H9 (cell line): ENCODE measurements around the gene TBC1D24. TPM values are rescaled to one million over a fixed set of nuclear protein-coding genes. Genes with fewer than 3 reads are reported as not detected.

Experiments
- DNase-seq: peaks from one replicate; pipeline ENCODE4 v3.0.0-alpha.2; 2017
- H2AFZ ChIP-seq: one replicate; pipeline ENCODE4 v1.6.1; 2013; ENCODE audit warnings: mild to moderate bottlenecking, low read length, control low read depth, moderate library complexity
- H2AK5ac ChIP-seq: 2 replicates; pipeline ENCODE4 v1.6.1; 2013; ENCODE audit warnings: low read length, control low read depth, mixed read lengths; ENCODE audit not compliant: insufficient read length
- H2BK120ac ChIP-seq: one replicate; pipeline ENCODE4 v1.6.1; 2013; ENCODE audit warnings: low read depth, mild to moderate bottlenecking, low read length, control low read depth, inconsistent platforms; ENCODE audit not compliant: poor library complexity, severe bottlenecking
- H2BK12ac ChIP-seq: 2 replicates; pipeline ENCODE4 v1.6.1; 2013; ENCODE audit warnings: low read length, control low read depth, mixed read lengths, low read depth; ENCODE audit not compliant: insufficient read length
- H2BK15ac ChIP-seq: 2 replicates; pipeline ENCODE4 v1.6.1; 2013; ENCODE audit warnings: low read depth, low read length, control low read depth
- H2BK20ac ChIP-seq: one replicate; pipeline ENCODE4 v1.6.1; 2013; ENCODE audit warnings: low read depth, mild to moderate bottlenecking, low read length, control low read depth, inconsistent platforms; ENCODE audit not compliant: poor library complexity, severe bottlenecking
- H2BK5ac ChIP-seq: 2 replicates; pipeline ENCODE4 v1.6.1; 2013; ENCODE audit warnings: low read length, control low read depth, mixed read lengths; ENCODE audit not compliant: insufficient read length
- H3K14ac ChIP-seq: 2 replicates; pipeline ENCODE4 v1.6.1; 2013; ENCODE audit warnings: low read length, control low read depth; ENCODE audit not compliant: insufficient read depth
- H3K18ac ChIP-seq: 2 replicates; pipeline ENCODE4 v1.6.1; 2013; ENCODE audit warnings: low read depth, mild to moderate bottlenecking, mixed read lengths, low read length, control low read depth; ENCODE audit not compliant: insufficient read length
- H3K23ac ChIP-seq: 2 replicates; pipeline ENCODE4 v1.6.1; 2013; ENCODE audit warnings: low read length, control low read depth, mixed read lengths, low read depth; ENCODE audit not compliant: insufficient read length
- H3K23me2 ChIP-seq: 2 replicates; pipeline ENCODE4 v1.6.1; 2013; ENCODE audit warnings: low read depth, mild to moderate bottlenecking, mixed read lengths, low read length, control low read depth; ENCODE audit not compliant: insufficient read length, poor library complexity, severe bottlenecking
- H3K27ac ChIP-seq: 2 replicates; pipeline ENCODE4 v1.5.1; 2013; ENCODE audit warnings: low read length, control low read depth, mixed read lengths, low read depth; ENCODE audit not compliant: insufficient read length
- H3K27me3 ChIP-seq: 2 replicates; pipeline ENCODE4 v1.6.1; 2013; ENCODE audit warnings: low read length, control low read depth, inconsistent platforms; ENCODE audit not compliant: insufficient read depth
- H3K4ac ChIP-seq: 2 replicates; pipeline ENCODE4 v1.6.1; 2013; ENCODE audit warnings: low read depth, mild to moderate bottlenecking, control low read depth, inconsistent platforms, low read length, moderate library complexity
- H3K4me1 ChIP-seq: 2 replicates; pipeline ENCODE4 v1.6.1; 2013; ENCODE audit warnings: low read length, control low read depth, inconsistent platforms; ENCODE audit not compliant: insufficient read depth
- H3K4me2 ChIP-seq: 2 replicates; pipeline ENCODE4 v1.6.1; 2013; ENCODE audit warnings: low read length, control low read depth, mixed read lengths; ENCODE audit not compliant: insufficient read length, insufficient read depth
- H3K56ac ChIP-seq: 2 replicates; pipeline ENCODE4 v1.6.1; 2013; ENCODE audit warnings: low read depth, mild to moderate bottlenecking, mixed read lengths, low read length, control low read depth; ENCODE audit not compliant: insufficient read length
- H3K79me1 ChIP-seq: 2 replicates; pipeline ENCODE4 v1.6.1; 2013; ENCODE audit warnings: low read depth, mild to moderate bottlenecking, moderate library complexity, low read length, control low read depth, inconsistent platforms; ENCODE audit not compliant: insufficient read depth, poor library complexity, severe bottlenecking
- H3K79me2 ChIP-seq: 2 replicates; pipeline ENCODE4 v1.6.1; 2013; ENCODE audit warnings: low read length, control low read depth, inconsistent platforms; ENCODE audit not compliant: insufficient read depth
- H3K9ac ChIP-seq: 2 replicates; pipeline ENCODE4 v1.6.1; 2013; ENCODE audit warnings: low read length, control low read depth, mixed read lengths; ENCODE audit not compliant: insufficient read length; ENCODE audit errors: extremely low read depth
- H3K9me3 ChIP-seq: one replicate; pipeline ENCODE4 v1.6.1; 2013; ENCODE audit warnings: low read depth, low read length, inconsistent platforms; ENCODE audit not compliant: control insufficient read depth
- H3T11ph ChIP-seq: one replicate; pipeline ENCODE4 v1.6.1; 2013; ENCODE audit warnings: mild to moderate bottlenecking, low read length, control low read depth, inconsistent platforms
- H4K20me1 ChIP-seq: one replicate; pipeline ENCODE4 v1.6.1; 2013; ENCODE audit not compliant: control insufficient read depth, insufficient read length, insufficient read depth
- H4K5ac ChIP-seq: 2 replicates; pipeline ENCODE4 v1.6.1; 2013; ENCODE audit warnings: low read depth, mild to moderate bottlenecking, mixed read lengths, low read length, control low read depth; ENCODE audit not compliant: insufficient read length
- H4K8ac ChIP-seq: replicated peaks from 2 replicates; pipeline ENCODE4 v1.6.1; 2013; ENCODE audit warnings: low read length, control low read depth, mixed read lengths, low read depth; ENCODE audit not compliant: insufficient read length
- H4K91ac ChIP-seq: 2 replicates; pipeline ENCODE4 v1.6.1; 2013; ENCODE audit warnings: low read depth, mild to moderate bottlenecking, moderate library complexity, mixed read lengths, low read length, control low read depth; ENCODE audit not compliant: insufficient read length
- H3K27ac Mint-ChIP-seq, 3 experiments: 2 replicates in 2 of 3; 3 replicates in 1 of 3; pipeline ENCODE4 v1.8.0; 2020 to 2021; ENCODE audit warnings: mixed read lengths in 3 of 3, mild to moderate bottlenecking in 1 of 3, moderate library complexity in 1 of 3
- H3K27me3 Mint-ChIP-seq: 2 replicates; pipeline ENCODE4 v1.8.0; 2021; ENCODE audit warnings: low read depth, mild to moderate bottlenecking, moderate library complexity, mixed read lengths
- H3K36me3 Mint-ChIP-seq, 3 experiments: 2 replicates in 2 of 3; 3 replicates in 1 of 3; pipeline ENCODE4 v1.8.0; 2020 to 2021; ENCODE audit warnings: low read depth in 3 of 3, mixed read lengths in 3 of 3; ENCODE audit not compliant: insufficient read depth in 1 of 3
- H3K4me1 Mint-ChIP-seq, 2 experiments: 2 replicates each; pipeline ENCODE4 v1.8.0; 2020; ENCODE audit warnings: mixed read lengths in 2 of 2
- H3K4me3 Mint-ChIP-seq, 2 experiments: 2 replicates in 1 of 2; 3 replicates in 1 of 2; pipeline ENCODE4 v1.8.0; 2020 to 2021; ENCODE audit warnings: mild to moderate bottlenecking in 2 of 2, mixed read lengths in 2 of 2, moderate library complexity in 1 of 2
- H3K9me3 Mint-ChIP-seq, 2 experiments: 2 replicates in 1 of 2; 3 replicates in 1 of 2; pipeline ENCODE4 v1.8.0; 2020; ENCODE audit warnings: mild to moderate bottlenecking in 2 of 2, mixed read lengths in 2 of 2, moderate library complexity in 1 of 2
- CTCF ChIP-seq: fragments of 200-600 bp; sonication (generic); conservative IDR thresholded peaks from 3 replicates; pipeline ENCODE4 v1.8.0; 2021; ENCODE audit warnings: antibody characterized with exemption, mild to moderate bottlenecking
- WGBS: extraction: QIAGEN DNeasy Blood & Tissue Kit; methylation state at CpG from one replicate; pipeline ENCODE4 v1.1.7; 2013; ENCODE audit warnings: missing lambda C conversion rate, low lambda C conversion rate, mixed read lengths; ENCODE audit not compliant: insufficient read length; ENCODE audit errors: extremely low coverage; 5-methylcytosine and 5-hydroxymethylcytosine counted together
- total RNA-seq: library from RNA; stranded (reverse); gene quantifications from 2 replicates; pipeline ENCODE4 v1.2.1, GENCODE V29; 2021

TBC1D24 gene
- total RNA-seq, 1 experiment from 2014 or later: 19.0 TPM

GRCh38 chr16:2498531-2499253, 23.8 kb downstream of the TBC1D24 start:
- no peaks in the 10 kb centered on the region for H4K20me1 ChIP-seq
- H3K27ac ChIP-seq: no peak overlapping the region
- H3K56ac ChIP-seq: no peak overlapping the region
- Mint-ChIP-seq H3K27ac (no peak overlapping the region), H3K9me3 (no peaks in the 10 kb centered on the region), H3K27me3 (no peaks in the 10 kb centered on the region), H3K4me3 (no peak overlapping the region), H3K4me1 (peaks cover 3 to 5% of the 10 kb centered on the region in 2 experiments), H3K36me3 (peaks cover 0 to 18% (median 4%) of the 10 kb centered on the region in 3 experiments; a peak in 4 of 7 replicates)
- no peak overlapping the region for H2BK12ac ChIP-seq
- H3K18ac ChIP-seq: no peak overlapping the region
- H2BK20ac ChIP-seq: no peak overlapping the region
- no CpG with 5 or more reads among the region's 15 CpGs for WGBS
- H3K79me1 ChIP-seq: no peaks in the 10 kb centered on the region
- no peaks in the 10 kb centered on the region for H3K79me2 ChIP-seq
- H2AFZ ChIP-seq: no peak overlapping the region
- H3K9ac ChIP-seq: no peak overlapping the region
- no peaks in the 10 kb centered on the region for H3K27me3 ChIP-seq
- no peak overlapping the region for H4K5ac ChIP-seq
- H3K14ac ChIP-seq: no peak overlapping the region
- H2BK120ac ChIP-seq: no peak overlapping the region
- no peak overlapping the region for H4K91ac ChIP-seq
- no peak overlapping the region for H2BK5ac ChIP-seq
- no peaks in the 10 kb centered on the region for H3K9me3 ChIP-seq
- no peak overlapping the region for H2BK15ac ChIP-seq
- peaks cover 3% of the 10 kb centered on the region for H3K23me2 ChIP-seq
- no peak overlapping the region for H3T11ph ChIP-seq
- no peak overlapping the region for H2AK5ac ChIP-seq
- TF ChIP-seq CTCF: no peak
- no peak overlapping the region for H3K4ac ChIP-seq
- H3K23ac ChIP-seq: no peak overlapping the region
- H4K8ac ChIP-seq: no peak overlapping the region
- no peak overlapping the region for H3K4me2 ChIP-seq
- no peak for DNase-seq
- H3K4me1 ChIP-seq: no peaks in the 10 kb centered on the region
